ENCODE data around the gene PRSS16. TPM values are rescaled to one million over a fixed set of nuclear protein-coding genes. Genes with fewer than 3 reads are reported as not detected.
A peak's percentile ranks its signal among the peaks of the same experiment; 100 is the strongest.

The PRSS16 gene
- total and polyA plus RNA-seq, 9 of the 15 experiments (the other 6 are each of a cell fraction or from before 2014, with no cell fraction given) = 4.5 to 21.3 (median 12.1) TPM

- TF ChIP-seq KDM1A (IDR thresholded peaks at IDR 0.05) = no peak; a peak in 2 of 4 replicates
- peak; percentile 8; the same call in 1 of the 2 replicates for TF ChIP-seq SP1 (CRISPR knock-in tag; IDR thresholded peaks at IDR 0.05)
- TF ChIP-seq HDAC8 (tag; IDR thresholded peaks at IDR 0.05) = no peak
- no peak; the same call in 1 of the 2 replicates for TF ChIP-seq CREB1 (IDR thresholded peaks at IDR 0.05)
- TF ChIP-seq CREB1 (CRISPR knock-in tag; IDR thresholded peaks at IDR 0.05) = 0 out of 2 replicates have a peak, but pooled peaks have one; percentile 49
- TF ChIP-seq CHD1 (IDR thresholded peaks at IDR 0.05; ENCODE audit: low read length) = no peak
- TF ChIP-seq ZNF551 (CRISPR knock-in tag; IDR thresholded peaks at IDR 0.05) = no peak
- TF ChIP-seq REST (IDR thresholded peaks at IDR 0.05; ENCODE audit: borderline replicate concordance) = peak; percentile 67
- TF ChIP-seq REST (CRISPR knock-in tag; IDR thresholded peaks at IDR 0.05; ENCODE audit: low read depth) = no peak
- no peak for TF ChIP-seq POU5F1 (IDR thresholded peaks at IDR 0.05; ENCODE audit: borderline replicate concordance, low read depth, low read length, partially characterized antibody)
- TF ChIP-seq HNRNPL (IDR thresholded peaks at IDR 0.05; ENCODE audit: low read depth, low read length) = no peak
- no peak for TF ChIP-seq RUNX1 (IDR thresholded peaks at IDR 0.05; ENCODE audit: low read depth)
- TF ChIP-seq CXXC5 (CRISPR knock-in tag; IDR thresholded peaks at IDR 0.05) = 0 out of 2 replicates have a peak, but pooled peaks have one; percentile 74
- no peak for TF ChIP-seq USF2 (CRISPR knock-in tag; IDR thresholded peaks at IDR 0.05)
- TF ChIP-seq CHD4 (IDR thresholded peaks at IDR 0.05; ENCODE audit: insufficient read depth, insufficient replicate concordance, low read depth, low read length, poor library complexity, severe bottlenecking) = no peak
- no peak for TF ChIP-seq GATA2 (CRISPR knock-in tag; IDR thresholded peaks at IDR 0.05)
- no peak for TF ChIP-seq TARDBP (IDR thresholded peaks at IDR 0.05)
- no peak for TF ChIP-seq ZNF717 (CRISPR knock-in tag; IDR thresholded peaks at IDR 0.05)
- no peak for TF ChIP-seq GABPA (tag; conservative IDR thresholded peaks at IDR 0.05; ENCODE audit: low read depth)
- TF ChIP-seq RAD51 (IDR thresholded peaks at IDR 0.05; ENCODE audit: borderline replicate concordance, low read depth) = no peak
- no peak for TF ChIP-seq TCFL5 (CRISPR knock-in tag; conservative IDR thresholded peaks at IDR 0.05)
These were observed 3.0 kb downstream of the PRSS16 start (continued) for GRCh38 chr6:27250277-27251111.

Measured in K562 (cell line).